ENCODE data around the gene GTF2A2. TPM values are rescaled to one million over a fixed set of nuclear protein-coding genes. Genes with fewer than 3 reads are reported as not detected.
A peak's percentile ranks its signal among the peaks of the same experiment; 100 is the strongest.
"Not testable (repeated sequence)": the region's sequence is repeated elsewhere in the genome, so short reads cannot be mapped to it uniquely, and the experiment has no call there.

The GTF2A2 gene
- total and polyA plus RNA-seq, 5 donors = 115 to 145 (median 124) TPM

DNA sequence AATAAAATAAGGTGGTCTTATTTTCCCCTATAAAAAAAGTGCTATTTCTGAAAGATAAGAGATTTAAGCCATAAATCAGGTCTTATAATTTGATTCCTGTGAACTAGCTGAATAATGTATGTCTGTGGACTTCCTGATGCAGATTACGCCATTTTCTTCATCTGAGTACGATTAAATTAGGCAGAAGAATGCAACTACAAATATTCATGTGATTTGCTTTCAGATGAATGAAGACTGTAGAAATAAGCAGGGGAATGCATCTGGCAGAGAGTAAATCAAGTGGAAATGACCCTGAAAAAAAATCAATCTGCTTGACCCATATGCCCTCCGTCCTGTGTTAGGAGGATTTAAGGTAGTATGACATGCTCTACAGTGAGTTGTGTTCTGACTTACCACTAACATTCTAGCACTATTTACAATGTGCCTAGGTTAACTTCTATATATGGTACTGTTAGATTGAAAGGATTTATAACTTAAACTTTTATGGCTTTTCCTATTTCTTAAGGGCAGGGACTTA is 17.1 kb upstream of the GTF2A2 start:
- no peak overlapping the region for H3K27ac ChIP-seq (ENCODE audit: low read length)
- H3K4me1 ChIP-seq (ENCODE audit: control insufficient read depth, insufficient read depth, low read length) = no peaks in the 10 kb centered on the region
- no peak for DNase-seq
- 93% methylated on average over 3 of the region's 3 CpGs for WGBS
- no peak for ATAC-seq
- no peaks in the 10 kb centered on the region for H3K9me3 ChIP-seq (ENCODE audit: control insufficient read depth, low read length)
- no peaks in the 10 kb centered on the region for H3K27me3 ChIP-seq (ENCODE audit: control insufficient read depth, insufficient read depth)
- intact Hi-C loops (cut with DNase I) = no loop called here
- no peak overlapping the region for H3K4me3 ChIP-seq (ENCODE audit: low read length)

DNA sequence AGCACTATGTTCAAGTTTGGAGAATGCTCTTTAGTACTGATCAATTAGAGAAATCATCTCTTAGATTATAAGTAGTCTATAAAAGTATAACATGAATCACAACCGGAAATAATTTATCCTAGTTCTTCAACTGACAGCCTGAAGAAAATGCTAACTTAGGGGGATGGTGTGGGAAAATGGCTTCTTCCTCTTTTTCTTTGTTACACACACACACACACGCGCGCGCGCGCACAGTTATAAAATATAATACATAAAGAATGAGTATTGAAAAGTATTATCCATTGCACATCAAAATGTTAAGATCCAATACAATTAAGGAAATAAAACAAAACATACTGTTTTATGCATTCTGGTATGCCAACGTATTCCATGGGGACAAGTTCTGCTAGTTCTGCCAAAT is 11.2 kb upstream of the GTF2A2 start:
- 84% methylated on average over 8 of the region's 8 CpGs for WGBS
- ATAC-seq (no peak), DNase-seq (peak in 1 of 3 donors; percentile 58)
- Histone ChIP-seq H3K27ac (ENCODE audit: low read length) (no peak overlapping the region), H3K4me1 (ENCODE audit: control insufficient read depth, insufficient read depth, low read length) (no peaks in the 10 kb centered on the region), H3K4me3 (ENCODE audit: low read length) (no peak overlapping the region), H3K9me3 (ENCODE audit: control insufficient read depth, low read length) (no peaks in the 10 kb centered on the region), H3K27me3 (ENCODE audit: control insufficient read depth, insufficient read depth) (no peaks in the 10 kb centered on the region)
- intact Hi-C loops (cut with DNase I) = no loop called here

GRCh38 chr15:59662260-59662659 is 4.9 kb upstream of the GTF2A2 start:
- DNase-seq (no peak), ATAC-seq (no peak)
- H3K27me3 ChIP-seq (ENCODE audit: control insufficient read depth, insufficient read depth) = no peaks in the 10 kb centered on the region
- H3K27ac ChIP-seq (ENCODE audit: low read length) = no peak overlapping the region
- 32% methylated on average over 1 of the region's 1 CpG for WGBS
- intact Hi-C loops (cut with DNase I) = no loop called here
- H3K4me1 ChIP-seq (ENCODE audit: control insufficient read depth, insufficient read depth, low read length) = no peaks in the 10 kb centered on the region
- no peaks in the 10 kb centered on the region for H3K9me3 ChIP-seq (ENCODE audit: control insufficient read depth, low read length)
- no peak overlapping the region for H3K4me3 ChIP-seq (ENCODE audit: low read length)

- intact Hi-C loops (cut with DNase I) = no loop called here
- Histone ChIP-seq H3K9me3 (ENCODE audit: control insufficient read depth, low read length) (no peaks in the 10 kb centered on the region), H3K27ac (ENCODE audit: low read length) (no peak overlapping the region), H3K4me1 (ENCODE audit: control insufficient read depth, insufficient read depth, low read length) (peaks cover 3% of the 10 kb centered on the region), H3K27me3 (ENCODE audit: control insufficient read depth, insufficient read depth) (no peaks in the 10 kb centered on the region), H3K4me3 (ENCODE audit: low read length) (no peak overlapping the region)
- 79% methylated on average over 1 of the region's 1 CpG for WGBS
- ATAC-seq (no peak), DNase-seq (no peak)
Measured at GRCh38 chr15:59659366-59659765, 2.1 kb upstream of the GTF2A2 start.

GRCh38 chr15:59657635-59658125 is 365 bp upstream of the GTF2A2 start:
- H3K9me3 ChIP-seq (ENCODE audit: control insufficient read depth, low read length) = no peaks in the 10 kb centered on the region
- H3K27ac ChIP-seq (ENCODE audit: low read length) = no peak overlapping the region
- DNase-seq = peak in 2 of 3 donors; percentile 63 to 67
- H3K27me3 ChIP-seq (ENCODE audit: control insufficient read depth, insufficient read depth) = no peaks in the 10 kb centered on the region
- peak overlapping the region; percentile 55 for H3K4me3 ChIP-seq (ENCODE audit: low read length)
- peaks cover 3% of the 10 kb centered on the region for H3K4me1 ChIP-seq (ENCODE audit: control insufficient read depth, insufficient read depth, low read length)
- intact Hi-C loops (cut with DNase I) = no loop called here
- ATAC-seq = peak; percentile 11 to 48
- 35% methylated on average over 23 of the region's 23 CpGs for WGBS

DNA sequence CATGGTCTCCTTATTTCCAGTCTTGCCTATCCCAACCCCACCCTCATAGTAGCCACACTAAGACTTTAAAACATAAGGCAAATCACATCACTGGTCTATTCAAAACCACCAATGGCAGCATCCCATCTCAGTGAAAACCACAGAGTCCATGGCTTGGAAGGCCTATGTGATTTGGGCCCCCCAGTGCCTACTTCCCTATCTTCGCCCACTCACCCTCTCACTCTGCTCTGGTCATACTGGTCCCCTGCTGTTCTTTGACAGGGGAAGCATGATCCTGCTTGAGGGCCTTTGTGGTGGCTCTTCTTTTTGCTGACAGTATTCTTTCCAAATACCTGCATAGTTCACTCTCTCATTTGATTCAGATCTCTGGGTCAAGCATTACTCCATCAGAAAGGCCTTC is 3.3 kb downstream of the GTF2A2 start:
- ATAC-seq (no peak), DNase-seq (no peak)
- Histone ChIP-seq H3K4me3 (ENCODE audit: low read length) (no peak overlapping the region), H3K27ac (ENCODE audit: low read length) (no peak overlapping the region), H3K9me3 (ENCODE audit: control insufficient read depth, low read length) (no peaks in the 10 kb centered on the region), H3K27me3 (ENCODE audit: control insufficient read depth, insufficient read depth) (no peaks in the 10 kb centered on the region), H3K4me1 (ENCODE audit: control insufficient read depth, insufficient read depth, low read length) (peaks cover 3% of the 10 kb centered on the region)
- intact Hi-C loops (cut with DNase I) = no loop called here
- 79% methylated on average over 1 of the region's 1 CpG for WGBS

GRCh38 chr15:59649603-59650002 is 7.7 kb downstream of the GTF2A2 start:
- Histone ChIP-seq H3K27ac (ENCODE audit: low read length) (no peak overlapping the region), H3K27me3 (ENCODE audit: control insufficient read depth, insufficient read depth) (no peaks in the 10 kb centered on the region), H3K9me3 (ENCODE audit: control insufficient read depth, low read length) (no peaks in the 10 kb centered on the region), H3K4me3 (ENCODE audit: low read length) (no peak overlapping the region), H3K4me1 (ENCODE audit: control insufficient read depth, insufficient read depth, low read length) (no peaks in the 10 kb centered on the region)
- intact Hi-C loops (cut with DNase I) = no loop called here
- no peak for ATAC-seq
- DNase-seq = no peak

- WGBS = 100% methylated on average over 1 of the region's 1 CpG
- H3K4me3 ChIP-seq (ENCODE audit: low read length) = no peak overlapping the region
- intact Hi-C loops (cut with DNase I) = no loop called here
- H3K4me1 ChIP-seq (ENCODE audit: control insufficient read depth, insufficient read depth, low read length) = no peaks in the 10 kb centered on the region
- H3K9me3 ChIP-seq (ENCODE audit: control insufficient read depth, low read length) = no peaks in the 10 kb centered on the region
- no peak overlapping the region for H3K27ac ChIP-seq (ENCODE audit: low read length)
- ATAC-seq (no peak), DNase-seq (no peak)
- no peaks in the 10 kb centered on the region for H3K27me3 ChIP-seq (ENCODE audit: control insufficient read depth, insufficient read depth)
Measured at GRCh38 chr15:59647085-59647484, 10.2 kb downstream of the GTF2A2 start.

GRCh38 chr15:59646277-59646676 is 11.0 kb downstream of the GTF2A2 start:
- H3K4me1 ChIP-seq (ENCODE audit: control insufficient read depth, insufficient read depth, low read length) = no peaks in the 10 kb centered on the region
- ATAC-seq (no peak), DNase-seq (no peak)
- no peaks in the 10 kb centered on the region for H3K27me3 ChIP-seq (ENCODE audit: control insufficient read depth, insufficient read depth)
- intact Hi-C loops (cut with DNase I) = no loop called here
- no peak overlapping the region for H3K4me3 ChIP-seq (ENCODE audit: low read length)
- WGBS = 99% methylated on average over 1 of the region's 1 CpG
- no peak overlapping the region for H3K27ac ChIP-seq (ENCODE audit: low read length)
- H3K9me3 ChIP-seq (ENCODE audit: control insufficient read depth, low read length) = no peaks in the 10 kb centered on the region

- WGBS = 96% methylated on average over 9 of the region's 9 CpGs
- intact Hi-C loops (cut with DNase I); H3K27me3 ChIP-seq (ENCODE audit: control insufficient read depth, insufficient read depth): not testable (repeated sequence)
Measured at GRCh38 chr15:59645812-59646211, 11.5 kb downstream of the GTF2A2 start.

GRCh38 chr15:59644756-59645155 is 12.6 kb downstream of the GTF2A2 start:
- intact Hi-C loops (cut with DNase I) = no loop called here
- no peak for ATAC-seq
- no peaks in the 10 kb centered on the region for H3K4me1 ChIP-seq (ENCODE audit: control insufficient read depth, insufficient read depth, low read length)

More at GRCh38 chr15:59645812-59646211, 11.5 kb downstream of the GTF2A2 start:
- H3K4me1 ChIP-seq (ENCODE audit: control insufficient read depth, insufficient read depth, low read length); H3K4me3 ChIP-seq (ENCODE audit: low read length); ATAC-seq; DNase-seq; H3K9me3 ChIP-seq (ENCODE audit: control insufficient read depth, low read length); H3K27ac ChIP-seq (ENCODE audit: low read length): not testable (repeated sequence)

DNA sequence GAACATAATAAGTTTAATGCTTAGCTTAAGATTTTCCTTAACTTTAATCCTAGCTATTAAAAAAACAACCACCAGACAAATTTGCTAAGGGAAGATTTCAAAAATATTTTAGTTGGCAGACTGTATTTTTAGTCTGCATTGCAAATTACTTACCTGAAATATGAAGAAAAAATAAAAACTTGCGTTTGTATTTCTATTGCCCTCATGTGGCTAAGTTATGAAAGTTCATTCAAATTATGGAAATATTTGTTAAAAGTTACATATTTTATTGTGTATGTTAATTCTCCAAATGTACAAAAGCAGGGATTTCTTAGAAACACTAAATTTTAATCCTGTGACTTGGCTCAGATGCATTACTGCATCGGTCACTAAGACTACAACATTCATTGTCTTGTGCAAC is 15.0 kb downstream of the GTF2A2 start:
- no peak for DNase-seq

More at GRCh38 chr15:59644756-59645155, 12.6 kb downstream of the GTF2A2 start:
- H3K4me3 ChIP-seq (ENCODE audit: low read length) = no peak overlapping the region
- no peaks in the 10 kb centered on the region for H3K9me3 ChIP-seq (ENCODE audit: control insufficient read depth, low read length)
- H3K27me3 ChIP-seq (ENCODE audit: control insufficient read depth, insufficient read depth) = no peaks in the 10 kb centered on the region
- 82% methylated on average over 4 of the region's 4 CpGs for WGBS
- no peak overlapping the region for H3K27ac ChIP-seq (ENCODE audit: low read length)
- no peak for DNase-seq

More for the DNA sequence above, 15.0 kb downstream of the GTF2A2 start:
- intact Hi-C loops (cut with DNase I) = no loop called here
- WGBS = 85% methylated on average over 2 of the region's 2 CpGs
- Histone ChIP-seq H3K9me3 (ENCODE audit: control insufficient read depth, low read length) (no peaks in the 10 kb centered on the region), H3K27me3 (ENCODE audit: control insufficient read depth, insufficient read depth) (no peaks in the 10 kb centered on the region), H3K4me3 (ENCODE audit: low read length) (no peak overlapping the region), H3K4me1 (ENCODE audit: control insufficient read depth, insufficient read depth, low read length) (no peaks in the 10 kb centered on the region), H3K27ac (ENCODE audit: low read length) (no peak overlapping the region)
- ATAC-seq = no peak

All from right cardiac atrium (tissue), 5 donors.